OCI-LY3 (cell line): Measurements from ENCODE around the gene CMKLR1.

Experiments used
- CTCF ChIP-seq: fragments of 200-600, 300-600 bp; sonication (generic); IDR thresholded peaks from 2 replicates; pipeline ENCODE4 v1.5.1; 2014; ENCODE audit warnings: antibody characterized with exemption, low read length, low read depth
- EZH2phosphoT487 ChIP-seq: fragments of 200-600 bp; shearing (Covaris generic); IDR thresholded peaks from 2 replicates; pipeline ENCODE4 v1.6.1; 2018; ENCODE audit warnings: antibody characterized with exemption, mixed run types, low read depth

- TF ChIP-seq CTCF (no peak), EZH2phosphoT487 (no peak)
These were observed 38.1 kb upstream of the CMKLR1 start for GRCh38 chr12:108377260-108377659.
